ENCODE measurements around the gene POU1F1.

The POU1F1 gene

GRCh38 chr3:87276484-87276883, at the start of gene POU1F1:
TSS of gene POU1F1 (minus strand) at chr3:87276584. CDS start at chr3:87276462, 122 bp downstream.
- no peak for TF ChIP-seq CTCF (conservative IDR thresholded peaks at IDR 0.05; ENCODE audit: low read depth, low read length)
- H3K4me3 ChIP-seq (ENCODE audit: low read depth, low read length), result no peak within 1 kb of the TSS
- DNase-seq (ENCODE audit: low read depth), result no peak

- TF ChIP-seq CTCF (conservative IDR thresholded peaks at IDR 0.05; ENCODE audit: low read depth, low read length), result no peak
- DNase-seq (ENCODE audit: low read depth), result no peak
- no peak overlapping the region for H3K4me3 ChIP-seq (ENCODE audit: low read depth, low read length)
These were observed 48.2 kb upstream of the POU1F1 start for GRCh38 chr3:87324609-87325008.

- DNase-seq (ENCODE audit: low read depth), result no peak
- no peak overlapping the region for H3K4me3 ChIP-seq (ENCODE audit: low read depth, low read length)
- no peak for TF ChIP-seq CTCF (conservative IDR thresholded peaks at IDR 0.05; ENCODE audit: low read depth, low read length)
These were observed 44.6 kb upstream of the POU1F1 start for GRCh38 chr3:87320756-87321626.

GRCh38 chr3:87318617-87319021, 42.2 kb upstream of the POU1F1 start:
- DNase-seq (ENCODE audit: low read depth), result no peak
- H3K4me3 ChIP-seq (ENCODE audit: low read depth, low read length), result no peak overlapping the region
- TF ChIP-seq CTCF (conservative IDR thresholded peaks at IDR 0.05; ENCODE audit: low read depth, low read length), result no peak

- TF ChIP-seq CTCF (conservative IDR thresholded peaks at IDR 0.05; ENCODE audit: low read depth, low read length), result no peak
- H3K4me3 ChIP-seq (ENCODE audit: low read depth, low read length), result no peak overlapping the region
- no peak for DNase-seq (ENCODE audit: low read depth)
These were observed 41.4 kb upstream of the POU1F1 start for GRCh38 chr3:87317779-87318178.

- no peak for TF ChIP-seq CTCF (conservative IDR thresholded peaks at IDR 0.05; ENCODE audit: low read depth, low read length)
- no peak for DNase-seq (ENCODE audit: low read depth)
- H3K4me3 ChIP-seq (ENCODE audit: low read depth, low read length), result no peak overlapping the region
These were observed 37.3 kb upstream of the POU1F1 start for GRCh38 chr3:87313641-87314040.

GRCh38 chr3:87311309-87311708, 34.9 kb upstream of the POU1F1 start:
- TF ChIP-seq CTCF (conservative IDR thresholded peaks at IDR 0.05; ENCODE audit: low read depth, low read length), result no peak
- no peak overlapping the region for H3K4me3 ChIP-seq (ENCODE audit: low read depth, low read length)
- no peak for DNase-seq (ENCODE audit: low read depth)
